Natural killer cell treated with Interleukin-12 subunit alpha and Interleukin-12 subunit beta and Interleukin-15 and Interleukin-18, amount 100 ng/mL, for 72 hours (primary cell): ENCODE measurements around the gene TMEM131L. TPM values are rescaled to one million over a fixed set of nuclear protein-coding genes. Genes with fewer than 3 reads are reported as not detected.

Experiments used
- ATAC-seq, 2 donors: fragments of 150-1000 bp; cut with Tn5 transposase in 1 of 2; sonication (Bioruptor Pico), chemical (Tn5 transposase) in 1 of 2; 2 replicates each; pipeline ENCODE4 v1.10.0; 2021
- DNase-seq: peaks from one replicate; pipeline ENCODE4 v3.0.0; 2022; ENCODE audit warnings: low spot score
- H3K27ac Mint-ChIP-seq, 2 donors: 1 replicate in 1 of 2; 2 replicates in 1 of 2; pipeline ENCODE4 v1.8.0; 2022; ENCODE audit warnings: mixed read lengths in 2 of 2, mild to moderate bottlenecking in 1 of 2, moderate library complexity in 1 of 2
- H3K27me3 Mint-ChIP-seq, 2 donors: 1 replicate in 1 of 2; 2 replicates in 1 of 2; pipeline ENCODE4 v1.8.0; 2022; ENCODE audit warnings: mixed read lengths in 2 of 2
- H3K36me3 Mint-ChIP-seq: one replicate; pipeline ENCODE4 v1.8.0; 2022; ENCODE audit warnings: mixed read lengths
- H3K4me1 Mint-ChIP-seq, 2 donors: 1 replicate in 1 of 2; 2 replicates in 1 of 2; pipeline ENCODE4 v1.8.0; 2022; ENCODE audit warnings: low read depth in 2 of 2, mixed read lengths in 2 of 2, mild to moderate bottlenecking in 1 of 2
- H3K4me3 Mint-ChIP-seq: one replicate; pipeline ENCODE4 v1.8.0; 2022; ENCODE audit warnings: mixed read lengths
- H3K9me3 Mint-ChIP-seq: 2 replicates; pipeline ENCODE4 v1.8.0; 2022; ENCODE audit warnings: mixed read lengths
- total RNA-seq, 2 donors: library from RNA; stranded (reverse); gene quantifications; one replicate each; pipeline ENCODE4 v1.2.3, GENCODE V29; 2022

The TMEM131L gene
- total RNA-seq, 2 donors from 2014 or later = 35.8 to 42.3 TPM

- Mint-ChIP-seq H3K4me3 (no peak overlapping the region), H3K36me3 (peaks cover 34% of the 10 kb centered on the region)
Observed at GRCh38 chr4:153619811-153620210, 153.7 kb downstream of the TMEM131L start.

GRCh38 chr4:153620352-153620751 lies 154.2 kb downstream of the TMEM131L start:
- H3K27me3 Mint-ChIP-seq = no peaks in the 10 kb centered on the region
- H3K4me3 Mint-ChIP-seq = no peak overlapping the region
- H3K27ac Mint-ChIP-seq = peak overlapping the region in 1 of 2 donors; percentile 11
- ATAC-seq = no peak
- peaks cover 29% of the 10 kb centered on the region for H3K36me3 Mint-ChIP-seq
- H3K9me3 Mint-ChIP-seq = no peaks in the 10 kb centered on the region
- no peak for DNase-seq
- H3K4me1 Mint-ChIP-seq = peaks cover 16 to 20% of the 10 kb centered on the region in 2 donors

More at GRCh38 chr4:153619811-153620210, 153.7 kb downstream of the TMEM131L start:
- Mint-ChIP-seq H3K27me3 (no peaks in the 10 kb centered on the region), H3K9me3 (no peaks in the 10 kb centered on the region), H3K27ac (no peak overlapping the region), H3K4me1 (peaks cover 21 to 24% of the 10 kb centered on the region in 2 donors)
- no peak for DNase-seq
- no peak for ATAC-seq

- Mint-ChIP-seq H3K9me3 (no peaks in the 10 kb centered on the region), H3K4me3 (no peak overlapping the region), H3K27ac (no peak overlapping the region), H3K4me1 (peaks cover 6 to 13% of the 10 kb centered on the region in 2 donors), H3K27me3 (no peaks in the 10 kb centered on the region), H3K36me3 (peaks cover 31% of the 10 kb centered on the region)
- DNase-seq (no peak), ATAC-seq (peak; percentile 36 to 56)
Observed at GRCh38 chr4:153622093-153622492, 155.9 kb downstream of the TMEM131L start.

- no peak for DNase-seq
- Mint-ChIP-seq H3K9me3 (no peaks in the 10 kb centered on the region), H3K4me3 (no peak overlapping the region), H3K36me3 (peaks cover 24% of the 10 kb centered on the region), H3K27me3 (no peaks in the 10 kb centered on the region), H3K27ac (peak overlapping the region in 1 of 2 donors; percentile 51), H3K4me1 (peaks cover 4 to 13% of the 10 kb centered on the region in 2 donors)
- ATAC-seq = peak in 1 of 2 donors; percentile 36
Observed at GRCh38 chr4:153622778-153623240, 156.6 kb downstream of the TMEM131L start.

GRCh38 chr4:153623491-153623890 lies 157.3 kb downstream of the TMEM131L start:
- peaks cover 4 to 13% of the 10 kb centered on the region in 2 donors for H3K4me1 Mint-ChIP-seq
- peaks cover 22% of the 10 kb centered on the region for H3K36me3 Mint-ChIP-seq
- H3K27me3 Mint-ChIP-seq = no peaks in the 10 kb centered on the region
- no peaks in the 10 kb centered on the region for H3K9me3 Mint-ChIP-seq
- no peak for ATAC-seq
- no peak for DNase-seq
- H3K4me3 Mint-ChIP-seq = no peak overlapping the region
- H3K27ac Mint-ChIP-seq = peak overlapping the region in 1 of 2 donors; percentile 51

GRCh38 chr4:153628796-153629315 lies 162.7 kb downstream of the TMEM131L start:
- Mint-ChIP-seq H3K4me3 (no peak overlapping the region), H3K27ac (peak overlapping the region in 1 of 2 donors; percentile 30), H3K9me3 (no peaks in the 10 kb centered on the region), H3K4me1 (peaks cover 6 to 12% of the 10 kb centered on the region in 2 donors), H3K27me3 (no peaks in the 10 kb centered on the region), H3K36me3 (peaks cover 30% of the 10 kb centered on the region)
- DNase-seq = no peak
- no peak for ATAC-seq

GRCh38 chr4:153629776-153630175 lies 163.6 kb downstream of the TMEM131L start:
- DNase-seq (no peak), ATAC-seq (no peak)
- Mint-ChIP-seq H3K27me3 (no peaks in the 10 kb centered on the region), H3K4me3 (no peak overlapping the region), H3K36me3 (peaks cover 39% of the 10 kb centered on the region), H3K27ac (peak overlapping the region in 1 of 2 donors; percentile 30), H3K9me3 (no peaks in the 10 kb centered on the region), H3K4me1 (peaks cover 6 to 9% of the 10 kb centered on the region in 2 donors)

- H3K27ac Mint-ChIP-seq = peak overlapping the region in 1 of 2 donors; percentile 17
- no peak overlapping the region for H3K4me3 Mint-ChIP-seq
Observed at GRCh38 chr4:153634738-153635353, 168.7 kb downstream of the TMEM131L start.

GRCh38 chr4:153635846-153636245 lies 169.7 kb downstream of the TMEM131L start:
- Mint-ChIP-seq H3K27ac (peak overlapping the region in 1 of 2 donors; percentile 19), H3K4me3 (no peak overlapping the region), H3K4me1 (peaks cover 0 to 2% of the 10 kb centered on the region in 2 donors), H3K9me3 (no peaks in the 10 kb centered on the region), H3K36me3 (peaks cover 38% of the 10 kb centered on the region), H3K27me3 (no peaks in the 10 kb centered on the region)
- ATAC-seq (no peak), DNase-seq (no peak)

More at GRCh38 chr4:153634738-153635353, 168.7 kb downstream of the TMEM131L start:
- no peaks in the 10 kb centered on the region for H3K27me3 Mint-ChIP-seq
- H3K9me3 Mint-ChIP-seq = no peaks in the 10 kb centered on the region
- H3K36me3 Mint-ChIP-seq = peaks cover 40% of the 10 kb centered on the region
- ATAC-seq (no peak), DNase-seq (no peak)
- H3K4me1 Mint-ChIP-seq = peaks cover 0 to 3% of the 10 kb centered on the region in 2 donors

GRCh38 chr4:153637201-153637600 lies 171.0 kb downstream of the TMEM131L start:
- no peaks in the 10 kb centered on the region for H3K27me3 Mint-ChIP-seq
- DNase-seq (no peak), ATAC-seq (no peak)
- H3K27ac Mint-ChIP-seq = no peak overlapping the region
- H3K36me3 Mint-ChIP-seq = peaks cover 31% of the 10 kb centered on the region
- H3K4me1 Mint-ChIP-seq = no peaks in the 10 kb centered on the region
- no peaks in the 10 kb centered on the region for H3K9me3 Mint-ChIP-seq
- no peak overlapping the region for H3K4me3 Mint-ChIP-seq

- Mint-ChIP-seq H3K27me3 (no peaks in the 10 kb centered on the region), H3K27ac (peak overlapping the region in 1 of 2 donors; percentile 7), H3K4me1 (no peaks in the 10 kb centered on the region), H3K36me3 (peaks cover 25% of the 10 kb centered on the region), H3K4me3 (no peak overlapping the region), H3K9me3 (no peaks in the 10 kb centered on the region)
- DNase-seq = no peak
- no peak for ATAC-seq
Observed at GRCh38 chr4:153638011-153638410, 171.9 kb downstream of the TMEM131L start.

- ATAC-seq = no peak
- Mint-ChIP-seq H3K27ac (peak overlapping the region in 1 of 2 donors; percentile 7), H3K27me3 (no peaks in the 10 kb centered on the region), H3K4me1 (peaks cover 4 to 6% of the 10 kb centered on the region in 2 donors), H3K4me3 (no peak overlapping the region), H3K36me3 (peaks cover 22% of the 10 kb centered on the region), H3K9me3 (no peaks in the 10 kb centered on the region)
- DNase-seq = no peak
Observed at GRCh38 chr4:153638999-153639398, 172.8 kb downstream of the TMEM131L start.

GRCh38 chr4:153639833-153640802 lies 174.0 kb downstream of the TMEM131L start:
- H3K27ac Mint-ChIP-seq = no peak overlapping the region

More at GRCh38 chr4:153639833-153640802, 174.0 kb downstream of the TMEM131L start:
- peaks cover 12% of the 10 kb centered on the region for H3K36me3 Mint-ChIP-seq
- H3K4me1 Mint-ChIP-seq = peaks cover 4 to 6% of the 10 kb centered on the region in 2 donors
- H3K9me3 Mint-ChIP-seq = no peaks in the 10 kb centered on the region
- ATAC-seq (peak in 1 of 2 donors; percentile 25), DNase-seq (no peak)
- H3K4me3 Mint-ChIP-seq = no peak overlapping the region
- no peaks in the 10 kb centered on the region for H3K27me3 Mint-ChIP-seq
